SK-N-SH treated with all-trans-retinoic acid at 6 μM for 48 hours (cell line): ENCODE results near the gene GSG1L.

Experiments
- ARNTL ChIP-seq: fragments of 450-650 bp; formaldehyde crosslinking; IDR thresholded peaks from 2 replicates; pipeline ENCODE4 v1.5.0; 2020; ENCODE audit warnings: low read depth, mild to moderate bottlenecking, moderate library complexity, borderline replicate concordance
- BACH2 ChIP-seq: fragments of 250-450 bp; sonication (Bioruptor Pico); IDR thresholded peaks from 2 replicates; pipeline ENCODE4 v1.9.0; 2021; ENCODE audit warnings: mild to moderate bottlenecking, borderline replicate concordance
- ZFP3 ChIP-seq: fragments of 250-450 bp; sonication (Bioruptor Pico); IDR thresholded peaks from 2 replicates; pipeline ENCODE4 v1.5.0; 2020; ENCODE audit warnings: mild to moderate bottlenecking, moderate library complexity

DNA sequence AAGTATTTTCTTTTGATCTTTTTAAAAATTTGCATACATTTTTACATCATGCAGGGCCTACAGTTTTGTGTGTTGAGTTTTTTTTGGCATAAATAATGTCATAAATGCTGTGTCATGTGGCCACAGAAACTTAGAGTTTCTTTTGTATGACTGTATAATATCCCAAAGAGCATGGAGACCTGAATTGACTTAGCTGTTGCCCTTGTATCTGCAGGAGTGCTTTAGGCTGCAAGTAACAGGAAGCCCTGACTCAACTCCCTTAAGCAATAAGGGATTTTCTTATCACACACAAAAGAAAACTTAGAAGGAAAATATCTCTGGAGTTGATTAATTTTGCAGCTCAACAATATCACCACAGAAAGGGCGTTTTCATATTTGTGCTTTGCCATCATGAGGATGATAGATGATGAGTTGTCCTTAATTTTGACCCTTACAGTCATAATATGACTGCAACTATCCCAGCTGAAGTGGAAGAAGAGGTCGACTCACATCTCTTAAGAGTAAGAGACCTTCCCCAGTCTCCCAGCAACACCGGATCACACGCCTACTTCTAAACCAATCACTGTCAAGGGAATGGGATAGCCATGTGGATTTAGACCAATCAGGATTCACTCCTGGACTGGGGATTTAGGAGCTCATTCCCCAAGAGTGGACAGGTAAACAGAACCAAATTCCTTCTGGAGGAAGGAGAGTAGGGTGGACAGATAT is 138.9 kb downstream of the GSG1L start:
- TF ChIP-seq BACH2 (no peak), ARNTL (CRISPR knock-in tag) (no peak), ZFP3 (CRISPR knock-in tag) (no peak)
